ENCODE measurements around the gene ABCC8.

GRCh38 chr11:17515443-17516176 is 39.0 kb upstream of the ABCC8 start:
- TF ChIP-seq EZH2 (IDR thresholded peaks at IDR 0.05; ENCODE audit: borderline replicate concordance, insufficient read depth, low read depth, low read length, poor library complexity, severe bottlenecking) (no peak), CTCF (IDR thresholded peaks at IDR 0.05) (no peak)

All from B cell (primary cell).